ENCODE data around the gene SH3YL1. TPM values are rescaled to one million over a fixed set of nuclear protein-coding genes. Genes with fewer than 3 reads are reported as not detected.

The SH3YL1 gene
- total RNA-seq, 1 experiment from 2014 or later, result 84.7 TPM

GRCh38 chr2:286774-287392 lies 23.1 kb upstream of the SH3YL1 start:
- H3K4me1 ChIP-seq (replicated peaks; ENCODE audit: insufficient read depth), result no peaks in the 10 kb centered on the region
- peaks cover 20% of the 10 kb centered on the region; the same call in 1 of the 2 replicates for H3F3A ChIP-seq (ENCODE audit: insufficient read depth, low read depth)
- no TSS peak for BruUV-seq (replicated peaks)
- no peaks in the 10 kb centered on the region for H3K9me3 ChIP-seq (ENCODE audit: insufficient read depth, low read depth)
- H3K36me3 ChIP-seq (ENCODE audit: low read depth), result 0 out of 2 replicates have a peak, but pooled peaks cover 8% of the 10 kb centered on the region
- intact Hi-C loops (cut with micrococcal nuclease; ENCODE audit: unreplicated experiment), result no loop called here
- no peak overlapping the region for H3K27ac ChIP-seq
- POLR2A ChIA-PET (ENCODE audit: unreplicated experiment), result no interaction called here
- CTCF ChIA-PET, result no interaction called here
- H3K4me2 ChIP-seq, result no peak overlapping the region
- no peak overlapping the region for H3K4me3 ChIP-seq
- no peaks in the 10 kb centered on the region for H3K79me2 ChIP-seq (ENCODE audit: low read depth)
- no peak for TF ChIP-seq EZH2 (IDR thresholded peaks at IDR 0.05; ENCODE audit: low read depth)
- TF ChIP-seq CTCF (conservative IDR thresholded peaks at IDR 0.05), result no peak
- no peaks in the 10 kb centered on the region for H3K27me3 ChIP-seq (ENCODE audit: insufficient read depth, low read depth)
- H4K20me1 ChIP-seq (ENCODE audit: insufficient read depth), result no peaks in the 10 kb centered on the region
- no peaks in the 10 kb centered on the region for H3K9me2 ChIP-seq (ENCODE audit: insufficient read depth)
- no peak overlapping the region for H2AFZ ChIP-seq
- no peak for DNase-seq

GRCh38 chr2:286035-286434 lies 22.2 kb upstream of the SH3YL1 start:
- H2AFZ ChIP-seq, result no peak overlapping the region

GRCh38 chr2:285531-285930 lies 21.7 kb upstream of the SH3YL1 start:
- no peak overlapping the region for H2AFZ ChIP-seq
- H3K4me2 ChIP-seq, result no peak overlapping the region
- H3K9me3 ChIP-seq (ENCODE audit: insufficient read depth, low read depth), result no peaks in the 10 kb centered on the region
- no peak for DNase-seq
- H3K36me3 ChIP-seq (ENCODE audit: low read depth), result 0 out of 2 replicates have a peak, but pooled peaks cover 8% of the 10 kb centered on the region
- ChIA-PET CTCF (no interaction called here), POLR2A (ENCODE audit: unreplicated experiment) (no interaction called here)
- H3K79me2 ChIP-seq (ENCODE audit: low read depth), result no peaks in the 10 kb centered on the region
- no peaks in the 10 kb centered on the region; the same call in 1 of the 2 replicates for H4K20me1 ChIP-seq (ENCODE audit: insufficient read depth)
- H3K9me2 ChIP-seq (ENCODE audit: insufficient read depth), result no peaks in the 10 kb centered on the region
- intact Hi-C loops (cut with micrococcal nuclease; ENCODE audit: unreplicated experiment), result no loop called here
- TSS peak; percentile 11 for BruUV-seq (replicated peaks)
- no peaks in the 10 kb centered on the region for H3K4me1 ChIP-seq (replicated peaks; ENCODE audit: insufficient read depth)
- no peaks in the 10 kb centered on the region for H3K27me3 ChIP-seq (ENCODE audit: insufficient read depth, low read depth)
- no peak overlapping the region for H3K27ac ChIP-seq
- no peak overlapping the region for H3K4me3 ChIP-seq
- peaks cover 20% of the 10 kb centered on the region; the same call in 1 of the 2 replicates for H3F3A ChIP-seq (ENCODE audit: insufficient read depth, low read depth)
- TF ChIP-seq EZH2 (IDR thresholded peaks at IDR 0.05; ENCODE audit: low read depth) (no peak), CTCF (conservative IDR thresholded peaks at IDR 0.05) (no peak)

More at GRCh38 chr2:286035-286434, 22.2 kb upstream of the SH3YL1 start:
- Histone ChIP-seq H3K4me2 (no peak overlapping the region), H3K4me1 (replicated peaks; ENCODE audit: insufficient read depth) (no peaks in the 10 kb centered on the region), H3K27me3 (ENCODE audit: insufficient read depth, low read depth) (no peaks in the 10 kb centered on the region), H3F3A (ENCODE audit: insufficient read depth, low read depth) (peaks cover 20% of the 10 kb centered on the region; the same call in 1 of the 2 replicates), H3K27ac (no peak overlapping the region), H3K36me3 (ENCODE audit: low read depth) (0 out of 2 replicates have a peak, but pooled peaks cover 8% of the 10 kb centered on the region), H3K9me3 (ENCODE audit: insufficient read depth, low read depth) (no peaks in the 10 kb centered on the region), H3K4me3 (no peak overlapping the region), H3K9me2 (ENCODE audit: insufficient read depth) (no peaks in the 10 kb centered on the region), H3K79me2 (ENCODE audit: low read depth) (no peaks in the 10 kb centered on the region), H4K20me1 (ENCODE audit: insufficient read depth) (no peaks in the 10 kb centered on the region)
- ChIA-PET CTCF (interaction anchor here (0.6 kb wide), 1 partner anchor 417 kb away, joined by 5 read pairs; no protein-coding TSS in a partner anchor), POLR2A (ENCODE audit: unreplicated experiment) (interaction anchor here (0.6 kb wide), 1 partner anchor 22 kb away, joined by 3 read pairs; no protein-coding TSS in a partner anchor)
- no peak for DNase-seq
- no TSS peak for BruUV-seq (replicated peaks)
- intact Hi-C loops (cut with micrococcal nuclease; ENCODE audit: unreplicated experiment), result no loop called here
- TF ChIP-seq EZH2 (IDR thresholded peaks at IDR 0.05; ENCODE audit: low read depth), result no peak
- no peak for TF ChIP-seq CTCF (conservative IDR thresholded peaks at IDR 0.05)
